Measurements from ENCODE around the gene DYDC2. TPM values are rescaled to one million over a fixed set of nuclear protein-coding genes. Genes with fewer than 3 reads are reported as not detected.

Gene DYDC2
- total RNA-seq, 1 donor from 2014 or later = not detected

GRCh38 chr10:80319318-80319717, 37.3 kb upstream of the DYDC2 start:
- no peaks in the 10 kb centered on the region for H3K36me3 Mint-ChIP-seq (ENCODE audit: low read depth, unreplicated experiment)

GRCh38 chr10:80319725-80320290, 36.8 kb upstream of the DYDC2 start:
- H3K4me3 Mint-ChIP-seq (ENCODE audit: unreplicated experiment) = no peak overlapping the region
- no peak overlapping the region for H3K27ac Mint-ChIP-seq (ENCODE audit: unreplicated experiment)
- peaks cover 4% of the 10 kb centered on the region for H3K27me3 Mint-ChIP-seq (ENCODE audit: unreplicated experiment)
- no peaks in the 10 kb centered on the region for H3K36me3 Mint-ChIP-seq (ENCODE audit: low read depth, unreplicated experiment)
- no peak for TF ChIP-seq CTCF (IDR thresholded peaks at IDR 0.05; ENCODE audit: unreplicated experiment)
- H3K9me3 Mint-ChIP-seq (ENCODE audit: unreplicated experiment) = no peaks in the 10 kb centered on the region
- no peak for DNase-seq (ENCODE audit: low spot score)
- peaks cover 3% of the 10 kb centered on the region for H3K4me1 Mint-ChIP-seq (ENCODE audit: unreplicated experiment)

More at GRCh38 chr10:80319318-80319717, 37.3 kb upstream of the DYDC2 start:
- Mint-ChIP-seq H3K4me3 (ENCODE audit: unreplicated experiment) (no peak overlapping the region), H3K4me1 (ENCODE audit: unreplicated experiment) (peaks cover 3% of the 10 kb centered on the region), H3K27me3 (ENCODE audit: unreplicated experiment) (peaks cover 4% of the 10 kb centered on the region), H3K9me3 (ENCODE audit: unreplicated experiment) (no peaks in the 10 kb centered on the region), H3K27ac (ENCODE audit: unreplicated experiment) (no peak overlapping the region)
- DNase-seq (ENCODE audit: low spot score) = no peak
- no peak for TF ChIP-seq CTCF (IDR thresholded peaks at IDR 0.05; ENCODE audit: unreplicated experiment)

- peaks cover 3% of the 10 kb centered on the region for H3K4me1 Mint-ChIP-seq (ENCODE audit: unreplicated experiment)
- no peaks in the 10 kb centered on the region for H3K9me3 Mint-ChIP-seq (ENCODE audit: unreplicated experiment)
- H3K27me3 Mint-ChIP-seq (ENCODE audit: unreplicated experiment) = peaks cover 4% of the 10 kb centered on the region
- DNase-seq (ENCODE audit: low spot score) = no peak
- no peak overlapping the region for H3K4me3 Mint-ChIP-seq (ENCODE audit: unreplicated experiment)
- H3K27ac Mint-ChIP-seq (ENCODE audit: unreplicated experiment) = no peak overlapping the region
- no peaks in the 10 kb centered on the region for H3K36me3 Mint-ChIP-seq (ENCODE audit: low read depth, unreplicated experiment)
- no peak for TF ChIP-seq CTCF (IDR thresholded peaks at IDR 0.05; ENCODE audit: unreplicated experiment)
Observed at GRCh38 chr10:80320377-80320776, 36.2 kb upstream of the DYDC2 start.

GRCh38 chr10:80321183-80321582, 35.4 kb upstream of the DYDC2 start:
- no peak overlapping the region for H3K27ac Mint-ChIP-seq (ENCODE audit: unreplicated experiment)
- no peak overlapping the region for H3K4me3 Mint-ChIP-seq (ENCODE audit: unreplicated experiment)
- H3K36me3 Mint-ChIP-seq (ENCODE audit: low read depth, unreplicated experiment) = no peaks in the 10 kb centered on the region
- peaks cover 3% of the 10 kb centered on the region for H3K27me3 Mint-ChIP-seq (ENCODE audit: unreplicated experiment)
- peaks cover 3% of the 10 kb centered on the region for H3K4me1 Mint-ChIP-seq (ENCODE audit: unreplicated experiment)
- H3K9me3 Mint-ChIP-seq (ENCODE audit: unreplicated experiment) = no peaks in the 10 kb centered on the region
- TF ChIP-seq CTCF (IDR thresholded peaks at IDR 0.05; ENCODE audit: unreplicated experiment) = no peak
- no peak for DNase-seq (ENCODE audit: low spot score)

- Mint-ChIP-seq H3K36me3 (ENCODE audit: low read depth, unreplicated experiment) (no peaks in the 10 kb centered on the region), H3K27ac (ENCODE audit: unreplicated experiment) (no peak overlapping the region), H3K9me3 (ENCODE audit: unreplicated experiment) (no peaks in the 10 kb centered on the region), H3K27me3 (ENCODE audit: unreplicated experiment) (no peaks in the 10 kb centered on the region), H3K4me3 (ENCODE audit: unreplicated experiment) (no peak overlapping the region), H3K4me1 (ENCODE audit: unreplicated experiment) (no peaks in the 10 kb centered on the region)
- TF ChIP-seq CTCF (IDR thresholded peaks at IDR 0.05; ENCODE audit: unreplicated experiment) = no peak
- DNase-seq (ENCODE audit: low spot score) = no peak
Observed at GRCh38 chr10:80322158-80322557, 34.4 kb upstream of the DYDC2 start.

Measured in endothelial cell (in vitro differentiated cells).